HG02798 (cell line): ENCODE data around the gene DHH.
"Not testable (repeated sequence)": the region's sequence is repeated elsewhere in the genome, so short reads cannot be mapped to it uniquely, and the experiment has no call there.

ENCODE experiments used
- ATAC-seq: cut with Tn5 transposase; IDR thresholded peaks from one replicate; pipeline ENCODE4 v1.9.1; 2021; ENCODE audit warnings: mild to moderate bottlenecking; ENCODE audit not compliant: unreplicated experiment, poor library complexity

Gene DHH

DNA sequence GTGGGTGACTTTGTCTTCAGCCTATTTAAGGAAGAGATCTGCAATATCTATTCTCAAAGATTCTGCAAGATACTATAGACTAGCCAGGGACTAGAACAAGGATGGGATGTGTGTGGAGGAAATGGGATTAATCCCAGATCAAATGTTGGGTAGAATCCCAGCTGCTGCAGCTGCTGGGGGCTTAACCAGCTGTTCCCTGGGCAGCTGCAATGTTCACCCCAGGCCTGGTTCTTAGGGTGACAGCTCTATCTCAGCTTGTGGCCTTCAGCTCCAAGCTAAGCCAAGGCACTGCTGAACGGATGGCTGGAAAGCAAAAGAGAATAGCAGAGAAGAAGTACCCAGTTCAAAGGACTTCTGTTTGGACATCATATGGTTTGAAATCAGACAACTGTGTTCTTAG lies 14.8 kb downstream of the DHH start:
- ATAC-seq: no peak

DNA sequence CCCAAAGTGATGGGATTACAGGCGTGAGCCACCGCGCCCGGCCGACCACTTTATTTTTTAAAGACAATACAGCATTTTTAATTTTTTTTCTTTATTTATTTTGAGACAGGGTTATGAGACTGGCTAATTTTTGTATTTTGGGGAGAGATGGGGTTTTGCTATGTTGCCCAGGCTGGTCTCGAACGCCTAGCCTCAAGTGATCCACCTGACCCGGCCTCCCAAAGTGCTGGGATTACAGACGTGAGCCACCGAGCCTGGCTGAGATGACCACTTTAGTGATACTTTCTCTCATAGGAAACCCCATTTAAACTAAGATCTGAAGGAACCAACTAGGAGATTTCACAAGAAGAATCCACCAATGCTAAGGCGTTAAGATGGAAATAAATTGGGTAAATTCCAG lies 23.6 kb downstream of the DHH start:
- ATAC-seq: no peak

DNA sequence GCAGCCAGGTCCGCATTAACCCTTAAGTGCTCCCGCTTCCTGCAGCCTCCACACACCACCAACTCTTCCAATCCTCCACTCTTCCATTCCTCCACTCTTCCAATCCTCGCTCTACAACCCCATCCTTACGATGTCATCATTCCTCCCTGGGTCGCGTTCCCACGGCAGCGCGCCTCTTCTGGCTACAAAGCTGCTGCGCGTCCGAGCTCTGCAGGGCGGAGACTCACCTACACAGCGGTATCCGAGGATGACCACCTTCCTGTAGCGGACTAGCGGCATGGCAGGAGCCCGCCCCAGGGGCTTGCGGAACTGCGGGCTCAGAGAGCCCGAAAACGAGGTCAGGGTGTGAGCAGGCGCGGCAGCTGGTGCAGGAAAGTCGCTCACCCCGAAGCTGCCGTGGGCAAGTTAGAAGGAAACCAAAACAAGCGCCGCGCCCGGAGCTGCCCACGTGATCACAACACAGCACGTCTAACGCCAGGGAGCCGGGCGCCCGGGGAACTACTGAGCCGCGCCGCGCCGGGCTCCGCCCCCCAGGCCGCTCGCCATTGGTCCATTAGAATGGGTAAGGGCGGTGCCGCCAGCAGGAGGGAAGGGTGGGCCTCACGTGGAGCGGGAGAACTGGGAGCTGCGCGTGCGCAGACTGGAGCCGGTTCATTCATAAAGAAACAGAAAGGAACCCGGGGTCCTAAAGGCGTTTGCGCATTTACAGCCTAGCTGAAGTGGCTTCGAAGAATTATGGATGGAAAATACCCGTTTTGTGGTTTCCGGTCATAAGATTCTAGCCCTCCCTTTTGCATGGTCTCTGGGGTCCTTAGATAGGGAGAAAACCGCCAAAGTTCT lies 24.9 kb downstream of the DHH start, which contains the start of gene RHEBL1:
Gene RHEBL1 (minus strand): TSS at position 473 of the 840 bp plus-strand sequence. CDS start 194 bp downstream, at position 279.
- peak; percentile 99 for ATAC-seq

DNA sequence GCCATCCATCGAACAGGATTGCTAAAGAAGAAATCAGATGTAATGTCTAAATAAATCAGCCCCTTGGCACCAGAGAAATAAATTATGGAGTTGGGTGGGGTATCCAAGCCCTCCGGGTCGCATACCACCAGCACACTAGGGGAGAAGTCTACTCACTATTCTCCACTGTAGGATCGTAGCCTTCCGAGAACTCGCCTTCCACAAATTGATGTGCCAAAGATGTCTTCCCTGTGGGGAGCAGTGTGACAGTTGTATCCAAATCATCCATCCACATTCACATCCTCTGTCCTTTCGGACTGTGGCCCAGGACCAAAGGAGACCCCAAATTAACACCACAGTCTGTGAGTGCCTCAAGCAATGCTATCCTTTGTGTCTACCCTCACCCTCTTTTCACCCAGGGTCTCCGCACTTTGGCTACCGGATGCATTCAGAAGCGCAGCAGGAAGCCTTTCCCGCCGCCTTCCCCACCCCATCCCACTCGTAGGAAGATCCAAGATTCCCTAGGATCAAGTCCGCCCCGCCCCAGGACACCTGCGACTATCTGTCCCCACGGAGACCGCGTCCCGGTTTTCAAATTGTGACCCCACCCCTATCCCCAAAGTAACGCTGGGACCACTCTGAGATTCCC lies 25.6 kb downstream of the DHH start:
- ATAC-seq: no peak

DNA sequence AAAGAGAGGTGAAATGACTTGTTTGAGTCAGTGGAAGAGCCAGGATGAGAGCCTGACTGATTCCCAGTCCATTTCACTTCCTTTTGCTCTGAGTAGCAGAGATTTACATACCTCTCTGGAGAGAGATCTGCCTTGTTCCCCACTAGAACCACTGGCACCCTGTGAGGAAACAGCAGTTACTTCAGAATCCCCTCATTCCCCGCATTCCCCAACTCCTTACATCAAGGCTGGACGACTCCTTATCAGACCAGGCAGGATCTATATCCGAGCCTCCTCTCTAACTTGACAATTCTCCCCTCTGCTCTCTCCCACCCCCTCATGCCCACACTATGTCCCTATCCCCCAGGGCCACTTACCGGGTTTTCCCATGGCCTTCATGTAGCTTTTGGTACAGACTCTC lies 28.5 kb downstream of the DHH start:
- ATAC-seq: no peak

DNA sequence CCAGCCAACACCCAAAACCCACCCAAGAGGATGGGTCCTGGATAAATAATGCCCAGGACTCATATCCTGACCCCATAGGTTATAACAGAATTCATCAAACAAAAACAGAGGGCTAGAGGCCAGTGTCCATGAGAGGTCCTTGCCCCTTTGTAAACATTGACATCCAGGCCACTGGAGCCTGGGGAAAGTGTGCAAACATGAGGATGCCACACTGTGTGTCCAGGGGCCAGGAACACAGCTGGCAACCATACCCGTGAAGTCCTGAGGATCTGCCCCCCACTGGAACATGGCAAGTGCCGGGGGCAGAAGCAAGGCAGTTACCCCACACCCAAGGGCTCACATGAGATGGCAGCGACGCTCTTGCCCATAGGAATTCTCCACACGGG lies 29.8 kb downstream of the DHH start:
- no peak for ATAC-seq

DNA sequence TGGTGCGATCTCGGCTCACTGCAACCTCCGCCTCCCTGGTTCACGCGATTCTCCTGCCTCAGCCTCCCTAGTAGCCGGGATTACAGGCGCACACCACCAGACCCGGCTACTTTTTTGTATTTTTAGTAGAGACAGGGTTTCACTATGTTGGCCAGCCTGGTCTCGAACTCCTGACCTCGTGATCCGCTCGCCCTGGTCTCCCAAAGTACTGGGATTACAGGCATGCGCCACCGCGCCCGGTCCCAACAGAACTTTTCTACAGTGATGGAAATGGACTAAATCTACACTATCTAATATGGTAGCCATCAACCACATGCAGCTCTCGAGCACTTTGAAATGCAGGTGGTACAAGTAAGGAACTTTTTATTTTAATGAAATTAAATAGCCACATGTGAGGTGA lies 32.7 kb downstream of the DHH start:
- not testable (repeated sequence) for ATAC-seq

DNA sequence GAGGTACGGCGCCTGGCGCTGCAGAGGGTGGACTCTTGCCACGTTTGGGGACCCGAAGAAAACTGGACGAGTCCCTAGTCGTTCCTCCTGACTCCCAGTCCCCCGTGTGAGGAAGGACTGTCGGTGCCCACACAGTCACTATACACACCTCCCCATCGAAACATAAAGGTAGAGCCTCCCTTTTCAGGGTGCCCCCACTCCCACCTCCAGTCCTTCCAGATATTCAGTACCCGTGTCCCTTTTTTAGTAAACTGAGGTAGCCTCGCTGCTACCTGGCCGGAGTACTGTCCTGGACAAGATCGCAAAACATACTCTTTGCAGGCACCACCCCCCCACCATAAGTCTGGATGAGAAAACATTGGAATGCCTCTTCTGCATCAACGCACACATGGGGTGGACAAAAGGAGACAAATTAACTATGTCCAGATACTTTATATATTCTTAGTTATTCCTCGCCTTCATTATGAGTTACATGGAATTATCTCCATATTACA lies 33.4 kb downstream of the DHH start:
- peak; percentile 7 for ATAC-seq

DNA sequence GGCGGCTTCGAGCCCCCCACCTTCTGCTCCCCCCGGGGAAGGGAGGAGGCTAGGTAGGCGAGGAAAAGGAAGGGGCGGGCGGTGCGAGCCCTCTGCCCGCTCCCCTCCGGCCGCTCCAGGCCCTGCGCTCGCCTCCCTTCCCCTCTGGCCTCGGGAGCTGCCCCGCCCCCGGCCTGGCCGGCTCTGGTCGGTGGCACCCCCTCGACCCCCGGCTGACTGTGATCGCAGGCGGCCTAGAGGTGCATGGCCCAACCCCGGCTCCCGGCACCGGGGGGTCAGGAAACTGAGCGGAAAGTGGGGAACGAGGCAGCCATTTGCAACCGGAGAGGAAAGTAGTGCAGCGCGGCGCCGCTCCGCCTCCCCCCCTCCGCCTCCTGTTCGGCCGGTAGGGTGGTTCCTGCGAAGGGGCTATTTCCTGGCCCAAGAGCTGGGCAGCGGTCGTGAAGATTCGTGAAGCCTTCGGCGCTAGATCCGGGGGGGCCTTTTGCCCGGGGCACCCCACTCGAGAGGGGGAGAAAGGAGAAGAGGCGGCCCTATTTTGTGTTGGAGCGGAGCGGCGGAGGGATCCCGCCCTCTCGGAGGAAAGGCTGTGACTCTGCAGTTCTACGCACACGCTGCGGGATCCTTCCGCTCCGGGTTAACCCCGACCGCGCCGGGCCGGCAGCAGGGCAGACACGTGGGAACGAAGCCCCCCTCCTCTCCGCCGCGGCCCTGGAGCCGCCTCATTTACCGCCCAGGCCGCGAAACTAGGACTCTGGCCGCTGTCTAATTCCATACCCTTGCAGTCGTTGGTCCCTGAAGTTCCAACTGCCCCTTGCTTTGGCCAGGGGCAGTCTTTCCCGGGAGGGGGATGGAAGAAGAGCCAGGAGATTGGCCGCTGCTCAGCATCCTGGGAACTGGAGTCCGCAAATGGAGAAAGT lies 34.1 kb downstream of the DHH start, which contains the start of gene KMT2D:
Gene KMT2D (minus strand): TSS at position 558 of the 920 bp plus-strand sequence. CDS start 5,470 bp downstream, outside the sequence.
- peak; percentile 59 for ATAC-seq

DNA sequence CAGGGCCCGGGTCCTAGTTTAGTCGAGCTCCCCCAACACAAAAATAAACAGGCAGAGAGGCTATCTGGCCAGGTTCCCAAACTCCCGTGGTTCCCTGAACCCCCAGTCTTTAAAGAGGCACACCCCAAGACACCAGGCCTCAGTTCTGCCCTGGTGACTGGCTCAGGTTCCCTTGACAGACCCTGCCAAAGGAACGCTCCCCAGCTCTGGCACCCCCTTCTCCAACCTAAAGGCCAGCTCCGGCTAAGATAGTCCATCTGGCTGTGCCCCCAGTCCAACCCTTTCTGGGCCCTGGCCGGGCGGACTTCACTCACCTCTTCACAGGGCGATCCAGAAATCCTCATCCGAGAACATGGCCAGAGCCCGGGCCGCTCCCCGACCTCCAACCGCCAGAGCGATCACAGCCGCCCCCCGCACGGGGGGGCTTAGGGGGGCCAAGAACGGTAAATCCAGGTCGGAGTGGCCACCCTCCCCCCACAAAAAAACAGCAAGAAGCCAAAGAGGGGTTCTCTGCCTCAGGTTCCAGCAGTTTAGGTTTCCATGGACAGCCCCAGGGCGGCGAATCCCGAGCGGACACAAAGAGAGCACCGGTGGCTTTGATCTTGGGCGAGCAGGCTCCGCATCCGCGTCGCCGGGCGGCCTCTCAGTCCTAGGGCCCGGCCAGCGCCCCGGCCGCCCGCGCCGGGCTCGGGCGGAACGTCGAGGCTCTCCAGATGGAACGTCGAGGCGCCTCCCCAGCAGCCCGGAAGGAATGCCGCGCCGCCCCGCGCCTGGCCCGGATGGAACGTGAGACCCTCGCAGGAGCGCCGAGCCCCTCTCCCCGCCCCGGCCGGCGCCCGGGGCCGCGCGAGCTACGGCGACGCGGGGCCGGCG lies 35.1 kb downstream of the DHH start:
- peak; percentile 19 for ATAC-seq

DNA sequence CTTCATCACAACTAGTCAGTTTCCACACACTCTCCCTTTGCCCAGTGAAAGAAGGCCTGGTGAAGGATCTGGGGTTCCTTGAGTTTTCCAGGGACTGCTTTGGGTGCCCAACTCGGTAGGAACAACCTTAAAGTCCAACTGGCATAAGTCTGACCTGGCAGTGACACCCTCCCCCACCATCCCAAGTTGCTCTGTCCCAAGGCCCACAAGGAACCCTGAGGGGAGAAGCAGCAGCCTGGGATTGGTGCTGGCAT lies 35.6 kb downstream of the DHH start:
- ATAC-seq: no peak

DNA sequence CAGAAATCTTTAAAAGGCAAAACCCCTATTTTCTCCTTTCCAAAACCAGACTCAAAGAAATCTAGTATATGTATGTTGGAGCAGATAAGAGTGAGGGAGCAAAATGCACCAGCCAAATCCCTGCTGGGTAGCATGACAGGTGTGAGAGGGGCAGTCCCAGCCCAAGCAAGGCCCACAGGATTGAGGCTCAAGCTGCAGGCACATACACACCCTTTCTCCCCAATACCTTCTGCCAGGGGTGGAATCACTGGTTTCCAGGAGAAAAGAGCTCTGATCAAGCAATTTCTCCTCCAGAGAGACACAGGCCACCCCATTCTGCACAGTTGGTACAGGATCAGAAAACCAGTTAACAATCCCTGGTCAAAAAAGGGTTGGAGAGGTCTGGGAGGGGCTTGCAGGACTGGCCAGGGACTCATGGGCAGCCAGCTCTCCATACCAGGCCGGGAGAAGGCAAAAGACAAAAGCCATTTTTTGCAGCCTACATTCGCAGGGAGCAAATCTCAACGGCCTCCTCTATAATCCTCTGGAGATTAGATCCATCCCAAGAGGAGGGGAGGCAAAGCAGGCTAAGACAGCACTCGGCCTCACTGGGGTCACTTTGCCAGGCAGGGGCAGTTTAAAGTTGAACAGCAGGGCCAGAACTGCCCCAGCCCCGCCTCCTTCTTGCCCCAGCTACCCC lies 36.1 kb downstream of the DHH start:
- ATAC-seq: no peak

DNA sequence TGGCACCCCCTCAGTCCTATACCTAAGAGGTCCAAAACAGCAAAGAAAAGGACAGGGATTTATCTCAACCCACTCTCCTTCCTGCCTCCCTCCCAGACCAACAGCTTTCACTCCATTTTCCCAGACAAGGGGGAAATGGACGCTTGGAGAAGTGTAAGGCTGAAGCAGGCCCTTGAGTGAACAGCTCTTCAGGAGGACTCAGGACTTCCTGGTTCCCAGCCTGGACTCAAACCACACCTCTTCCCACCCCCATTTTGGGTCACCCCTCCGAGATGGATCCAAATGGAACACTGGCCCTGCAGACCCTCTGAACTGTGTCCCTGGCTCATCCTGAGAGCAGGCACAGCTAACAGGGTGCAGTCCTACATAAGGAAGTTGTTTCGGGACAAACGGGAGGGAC lies 36.7 kb downstream of the DHH start:
- no peak for ATAC-seq

DNA sequence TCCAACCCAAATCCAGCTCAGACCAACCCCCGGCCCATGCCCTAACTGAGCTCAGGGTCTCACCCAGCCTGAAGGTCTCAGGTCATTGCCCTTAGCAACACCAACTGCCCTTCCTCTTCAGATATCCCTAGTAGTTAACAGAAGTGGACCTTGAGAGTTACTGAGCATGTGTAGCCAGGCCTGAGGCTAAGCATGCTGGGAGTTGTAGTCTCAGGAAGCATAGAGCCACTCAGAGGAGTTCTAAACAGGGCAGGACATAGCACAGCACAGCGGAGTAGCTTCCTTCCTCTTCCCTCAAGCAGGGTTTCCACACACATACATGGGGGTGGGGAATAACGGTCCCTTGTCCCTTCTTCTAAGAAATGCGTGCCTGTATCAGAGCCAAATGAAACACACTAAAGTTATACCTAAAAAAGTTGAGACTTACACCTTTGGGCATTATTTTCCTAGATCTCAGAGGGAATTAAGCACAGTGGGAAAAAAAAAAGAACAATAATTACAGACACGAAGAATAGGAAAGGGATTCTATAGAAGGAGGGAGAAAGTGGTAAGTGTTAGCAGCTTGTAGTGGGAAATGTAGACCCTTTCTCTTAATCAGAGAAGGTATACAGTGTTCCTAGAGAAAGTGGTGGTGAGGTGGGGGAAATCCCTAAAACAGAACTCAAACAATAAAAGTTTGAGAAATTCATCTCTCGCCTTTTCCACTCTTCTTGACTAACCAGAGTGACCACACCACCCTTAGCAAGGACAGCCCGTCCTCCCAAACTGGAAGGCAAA lies 38.4 kb downstream of the DHH start:
- peak; percentile 75 for ATAC-seq

DNA sequence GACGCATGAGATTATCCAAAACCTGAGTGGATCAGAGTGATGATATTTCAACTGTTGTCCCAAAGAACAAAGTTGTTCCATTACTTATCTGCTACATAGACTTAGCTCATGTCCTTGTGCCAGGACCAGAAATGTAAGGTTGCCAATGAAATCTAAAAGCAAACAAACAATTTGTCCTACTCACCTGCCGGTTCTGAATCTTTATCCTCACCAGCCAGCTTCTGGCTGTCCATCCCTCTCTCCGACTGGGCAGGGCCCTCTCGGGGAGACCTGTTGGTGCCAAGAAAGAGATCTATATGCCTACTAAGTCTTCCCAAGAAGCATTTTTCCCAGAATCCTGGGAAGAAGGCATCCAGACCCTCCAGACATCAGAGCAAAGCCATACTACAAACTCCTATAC lies 39.5 kb downstream of the DHH start:
- no peak for ATAC-seq

DNA sequence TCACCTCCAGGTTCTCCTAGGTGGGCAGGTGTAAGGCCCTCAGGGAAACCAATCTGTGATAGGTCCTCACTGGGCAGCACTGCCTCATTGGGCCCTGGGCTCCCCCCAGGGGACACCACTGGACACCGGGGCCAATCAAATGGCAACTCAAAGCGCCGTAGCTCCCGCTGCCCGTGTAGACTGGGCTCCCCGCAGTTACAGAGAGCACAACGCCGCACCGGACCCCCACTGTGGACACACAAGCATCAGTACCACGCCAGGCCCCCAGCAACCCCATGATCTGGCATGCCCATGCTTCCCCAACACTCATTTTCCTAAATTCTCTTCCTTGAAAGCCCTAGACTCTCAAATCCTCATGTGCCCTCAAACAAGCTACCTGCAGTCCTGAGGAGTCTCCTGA lies 40.1 kb downstream of the DHH start:
- no peak for ATAC-seq

DNA sequence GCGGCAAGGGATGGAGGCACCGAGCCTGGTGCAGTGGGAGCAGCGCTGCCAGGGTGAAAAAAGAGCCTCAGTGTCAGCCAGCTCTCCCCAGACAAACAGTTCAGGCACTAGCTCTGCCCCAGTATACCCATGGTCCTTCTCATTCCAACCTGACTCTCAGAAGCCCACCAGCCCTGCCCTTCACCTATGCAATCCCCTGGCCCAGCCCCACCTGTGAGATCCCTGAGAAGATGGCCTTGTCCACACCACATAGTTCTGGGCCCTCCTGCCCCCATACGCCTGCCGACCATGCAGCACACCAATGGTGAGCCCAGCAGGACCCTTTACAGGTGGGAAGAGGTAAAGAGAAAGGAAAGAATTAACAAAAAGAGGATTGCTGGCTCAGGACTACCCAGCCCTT lies 40.5 kb downstream of the DHH start:
- ATAC-seq: no peak

DNA sequence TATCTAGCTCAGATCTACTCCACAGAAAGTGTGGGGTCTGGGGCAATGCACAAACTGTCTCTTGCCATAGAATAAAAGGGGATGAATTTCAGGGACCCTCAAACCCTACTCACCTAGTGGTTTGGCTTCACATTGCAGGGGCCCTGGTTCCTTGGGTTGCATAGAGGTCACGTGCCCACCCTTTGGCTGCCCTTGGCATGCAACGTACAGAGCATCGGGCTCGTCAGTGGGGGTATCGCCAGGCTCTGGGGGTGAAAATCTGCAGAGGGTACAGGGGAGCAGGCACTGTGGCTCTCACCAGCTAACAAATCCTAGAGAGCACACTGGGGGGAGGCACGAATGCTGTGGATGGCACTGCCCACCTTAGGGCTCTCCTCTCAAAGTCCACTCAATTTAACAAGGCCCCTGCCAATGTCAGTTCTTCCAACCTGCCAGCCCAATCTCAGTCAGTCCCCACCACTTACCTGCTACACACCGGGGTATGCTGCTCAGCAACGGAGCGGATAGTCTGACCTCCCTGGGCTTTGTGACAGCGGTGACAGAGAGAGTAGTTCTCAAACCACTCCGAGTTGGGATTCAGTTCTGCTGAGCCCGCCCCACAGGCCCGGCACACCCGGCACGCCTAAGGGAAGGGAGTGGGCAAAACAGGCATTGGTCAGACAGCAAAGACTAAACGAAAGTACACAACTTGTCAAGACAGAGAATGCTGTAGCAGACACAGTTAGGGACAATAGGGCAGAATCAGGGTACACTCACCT lies 42.0 kb downstream of the DHH start:
- ATAC-seq: no peak
